Uterus (tissue), 4 donors: ENCODE measurements around the gene SHC1. TPM values are rescaled to one million over a fixed set of nuclear protein-coding genes. Genes with fewer than 3 reads are reported as not detected.

ENCODE experiments used
- DNase-seq, 2 donors: peaks; one replicate each; pipeline ENCODE4 v3.0.0-alpha.2; 2019 to 2020
- H3K27ac ChIP-seq, 2 donors: fragments of 200-600 bp; sonication (generic); 1 replicate in 1 of 2; 2 replicates in 1 of 2; pipeline ENCODE4 v1.5.1; 2016 to 2018
- H3K27me3 ChIP-seq, 2 donors: fragments of 200-600 bp; sonication (generic); one replicate each; pipeline ENCODE4 v1.5.1; 2018 to 2019; ENCODE audit warnings: control low read depth in 1 of 2
- H3K36me3 ChIP-seq, 2 donors: fragments of 200-600 bp; sonication (generic); one replicate each; pipeline ENCODE4 v1.5.1; 2019; ENCODE audit warnings: control low read depth in 1 of 2
- H3K4me1 ChIP-seq, 2 donors: fragments of 200-600 bp; sonication (generic); one replicate each; pipeline ENCODE4 v1.5.1; 2018 to 2019; ENCODE audit warnings: control low read depth in 1 of 2
- H3K4me3 ChIP-seq, 2 donors: fragments of 200-600 bp; sonication (generic); 1 replicate in 1 of 2; 2 replicates in 1 of 2; pipeline ENCODE4 v1.5.1; 2018 to 2019; ENCODE audit warnings: mild to moderate bottlenecking in 1 of 2
- H3K9me3 ChIP-seq, 2 donors: fragments of 200-600 bp; sonication (generic); one replicate each; pipeline ENCODE4 v1.5.1; 2019; ENCODE audit warnings: control low read depth in 1 of 2
- CTCF ChIP-seq, 4 experiments: fragments of 200-600 bp in 2 of 4; fragments of 450-650 bp in 2 of 4; sonication (generic) in 2 of 4; IDR thresholded peaks; one replicate each; pipeline ENCODE4 v1.5.1; 2016 to 2019; ENCODE audit warnings: antibody characterized with exemption in 4 of 4, mild to moderate bottlenecking in 2 of 4, moderate library complexity in 1 of 4
- POLR2A ChIP-seq, 2 donors: fragments of 450-650 bp; IDR thresholded peaks; one replicate each; pipeline ENCODE4 v1.6.1; 2016; ENCODE audit warnings: antibody characterized with exemption in 2 of 2, mild to moderate bottlenecking in 1 of 2, moderate library complexity in 1 of 2
- intact Hi-C: fragments of 100-400 bp; cut with DNase I; formaldehyde crosslinking; loops from one replicate; pipeline ENCODE4 v1.15.1; 2023; ENCODE audit warnings: low total_unique reads
- total RNA-seq, 4 donors: library from RNA; depleted of rRNA in 3 of 4; stranded (reverse); fragments of >200 nt in 3 of 4; gene quantifications; one replicate each; pipeline versions ENCODE4 v1.1.0 to v1.2.4, GENCODE V29; 2014 to 2023
- donor health status: DM: yes; HTN: yes; CAD: no.

The SHC1 gene
- total RNA-seq, 4 donors from 2014 or later = 93.5 to 149 (median 101) TPM

GRCh38 chr1:154955039-154955717 lies 15.4 kb downstream of the SHC1 start:
- Histone ChIP-seq H3K36me3 (no peaks in the 10 kb centered on the region), H3K27me3 (no peaks in the 10 kb centered on the region), H3K9me3 (no peaks in the 10 kb centered on the region), H3K4me3 (peak overlapping the region; percentile 48 to 57), H3K4me1 (peaks cover 3 to 22% of the 10 kb centered on the region in 2 donors), H3K27ac (peak overlapping the region; percentile 76 to 79)
- intact Hi-C loops = no loop called here
- DNase-seq = peak in 1 of 2 donors; percentile 68
- TF ChIP-seq POLR2A (IDR thresholded peaks at IDR 0.05) (no peak), CTCF (IDR thresholded peaks at IDR 0.05) (no peak)

GRCh38 chr1:154954541-154954940 lies 16.0 kb downstream of the SHC1 start:
- H3K36me3 ChIP-seq = no peaks in the 10 kb centered on the region
- H3K4me3 ChIP-seq = peak overlapping the region in 1 of 2 donors; percentile 48
- peak overlapping the region; percentile 76 to 79 for H3K27ac ChIP-seq
- H3K27me3 ChIP-seq = no peaks in the 10 kb centered on the region
- no peak for DNase-seq
- H3K9me3 ChIP-seq = no peaks in the 10 kb centered on the region
- TF ChIP-seq POLR2A (IDR thresholded peaks at IDR 0.05) (no peak), CTCF (IDR thresholded peaks at IDR 0.05) (no peak)
- intact Hi-C loops = no loop called here
- peaks cover 3 to 22% of the 10 kb centered on the region in 2 donors for H3K4me1 ChIP-seq

- no peaks in the 10 kb centered on the region for H3K36me3 ChIP-seq
- H3K9me3 ChIP-seq = no peaks in the 10 kb centered on the region
- intact Hi-C loops = no loop called here
- peaks cover 3 to 22% of the 10 kb centered on the region in 2 donors for H3K4me1 ChIP-seq
- no peak for TF ChIP-seq CTCF (IDR thresholded peaks at IDR 0.05)
- no peak for TF ChIP-seq POLR2A (IDR thresholded peaks at IDR 0.05)
- DNase-seq = no peak
- H3K4me3 ChIP-seq = no peak overlapping the region
- no peaks in the 10 kb centered on the region for H3K27me3 ChIP-seq
- no peak overlapping the region for H3K27ac ChIP-seq
These were observed 16.9 kb downstream of the SHC1 start for GRCh38 chr1:154953611-154954038.

- Histone ChIP-seq H3K27ac (no peak overlapping the region), H3K4me1 (peaks cover 3 to 22% of the 10 kb centered on the region in 2 donors), H3K4me3 (no peak overlapping the region), H3K27me3 (no peaks in the 10 kb centered on the region), H3K9me3 (no peaks in the 10 kb centered on the region), H3K36me3 (no peaks in the 10 kb centered on the region)
- intact Hi-C loops = no loop called here
- DNase-seq = no peak
- TF ChIP-seq POLR2A (IDR thresholded peaks at IDR 0.05) (no peak), CTCF (IDR thresholded peaks at IDR 0.05) (no peak)
These were observed 17.9 kb downstream of the SHC1 start for GRCh38 chr1:154952664-154953063.

- no peak for TF ChIP-seq POLR2A (IDR thresholded peaks at IDR 0.05)
- TF ChIP-seq CTCF (IDR thresholded peaks at IDR 0.05) = no peak
- H3K4me3 ChIP-seq = no peak overlapping the region
- intact Hi-C loops = no loop called here
- H3K36me3 ChIP-seq = no peaks in the 10 kb centered on the region
- DNase-seq = no peak
- no peaks in the 10 kb centered on the region for H3K27me3 ChIP-seq
- H3K9me3 ChIP-seq = no peaks in the 10 kb centered on the region
- H3K4me1 ChIP-seq = peaks cover 3 to 22% of the 10 kb centered on the region in 2 donors
- no peak overlapping the region for H3K27ac ChIP-seq
These were observed 18.5 kb downstream of the SHC1 start for GRCh38 chr1:154951901-154952657.
